MM.1S (cell line): ENCODE measurements around the gene PRSS33.

Experiments used
- CTCF ChIP-seq: fragments of 300-600 bp; sonication (generic); IDR thresholded peaks from 2 replicates; pipeline ENCODE4 v1.5.1; 2016; ENCODE audit warnings: antibody characterized with exemption, low read length, mixed read lengths
- EZH2 ChIP-seq: fragments of 300-600 bp; sonication (generic); optimal IDR thresholded peaks from 2 replicates; pipeline ENCODE3; 2017; ENCODE audit warnings: low read depth, mild to moderate bottlenecking, antibody characterized with exemption, low read length, mixed read lengths

DNA sequence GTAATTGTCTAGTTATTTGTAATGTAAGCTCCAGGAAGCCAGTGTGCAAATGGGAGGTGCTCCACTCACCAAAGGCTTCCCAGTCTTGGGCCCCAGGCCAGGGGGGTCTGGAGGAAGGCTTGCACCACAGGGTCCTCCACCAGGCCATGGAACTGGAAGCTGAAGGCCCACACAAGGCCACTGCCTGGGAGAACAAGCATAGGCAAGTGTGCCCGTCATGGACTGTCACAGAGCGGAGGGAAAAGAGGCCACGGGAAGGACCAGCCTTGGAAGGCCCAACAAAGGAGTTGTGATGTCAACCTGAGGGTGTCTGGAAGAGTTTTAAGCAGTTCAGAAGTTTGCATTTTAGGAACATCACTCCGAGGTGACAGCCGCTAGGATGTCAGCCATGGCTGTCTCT, 37.9 kb downstream of the PRSS33 start:
- TF ChIP-seq CTCF (no peak), EZH2 (no peak)
